GM19324 (cell line): Measurements from ENCODE around the gene P2RX7.

ENCODE experiments used
- ATAC-seq: cut with Tn5 transposase; IDR thresholded peaks from one replicate; pipeline ENCODE4 v1.9.1; 2021; ENCODE audit warnings: mild to moderate bottlenecking, moderate library complexity; ENCODE audit not compliant: unreplicated experiment, low FRiP score

Gene P2RX7

GRCh38 chr12:121132601-121133481, at the start of gene P2RX7:
P2RX7 (plus strand) TSS chr12:121132876; CDS start chr12:121132971, 95 bp downstream.
- no peak for ATAC-seq

DNA sequence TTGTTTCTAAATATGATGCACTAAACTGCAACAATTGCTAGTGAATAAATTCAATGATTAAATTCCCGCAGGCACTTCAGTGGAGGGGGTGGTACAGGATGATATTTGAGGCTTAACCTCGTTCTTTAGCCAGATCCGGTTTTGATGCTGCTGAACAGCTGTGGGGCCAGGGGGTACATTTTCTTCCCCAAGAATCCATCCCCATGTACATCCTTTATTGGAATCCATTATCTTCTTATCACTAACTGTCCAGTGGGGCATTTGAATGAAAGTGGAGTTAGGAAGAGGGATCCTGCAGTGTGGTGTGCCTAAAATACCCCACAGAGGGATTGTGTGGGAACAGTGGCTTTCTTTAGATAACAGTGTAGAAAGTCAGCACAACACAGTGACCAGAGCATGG, 48.4 kb upstream of the P2RX7 start:
- ATAC-seq = no peak

DNA sequence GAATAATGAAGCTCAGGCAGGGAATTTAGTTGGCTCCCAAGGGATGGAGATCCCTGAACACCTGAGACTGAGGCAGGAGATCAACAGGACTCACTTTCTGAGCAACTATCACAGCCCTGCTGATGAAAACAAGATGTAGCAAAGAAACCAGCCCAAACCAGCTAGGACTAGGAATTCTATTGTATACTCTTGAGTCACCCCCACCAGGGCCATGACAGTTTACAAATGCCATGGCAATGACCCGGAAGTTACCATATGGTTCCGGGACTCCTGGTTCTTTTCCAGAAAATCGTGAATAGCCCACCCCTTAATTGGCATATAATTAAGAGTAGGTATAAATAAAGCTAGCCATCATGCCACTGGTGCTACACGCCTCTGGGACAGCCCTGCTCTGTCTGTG, 47.6 kb upstream of the P2RX7 start:
- no peak for ATAC-seq

DNA sequence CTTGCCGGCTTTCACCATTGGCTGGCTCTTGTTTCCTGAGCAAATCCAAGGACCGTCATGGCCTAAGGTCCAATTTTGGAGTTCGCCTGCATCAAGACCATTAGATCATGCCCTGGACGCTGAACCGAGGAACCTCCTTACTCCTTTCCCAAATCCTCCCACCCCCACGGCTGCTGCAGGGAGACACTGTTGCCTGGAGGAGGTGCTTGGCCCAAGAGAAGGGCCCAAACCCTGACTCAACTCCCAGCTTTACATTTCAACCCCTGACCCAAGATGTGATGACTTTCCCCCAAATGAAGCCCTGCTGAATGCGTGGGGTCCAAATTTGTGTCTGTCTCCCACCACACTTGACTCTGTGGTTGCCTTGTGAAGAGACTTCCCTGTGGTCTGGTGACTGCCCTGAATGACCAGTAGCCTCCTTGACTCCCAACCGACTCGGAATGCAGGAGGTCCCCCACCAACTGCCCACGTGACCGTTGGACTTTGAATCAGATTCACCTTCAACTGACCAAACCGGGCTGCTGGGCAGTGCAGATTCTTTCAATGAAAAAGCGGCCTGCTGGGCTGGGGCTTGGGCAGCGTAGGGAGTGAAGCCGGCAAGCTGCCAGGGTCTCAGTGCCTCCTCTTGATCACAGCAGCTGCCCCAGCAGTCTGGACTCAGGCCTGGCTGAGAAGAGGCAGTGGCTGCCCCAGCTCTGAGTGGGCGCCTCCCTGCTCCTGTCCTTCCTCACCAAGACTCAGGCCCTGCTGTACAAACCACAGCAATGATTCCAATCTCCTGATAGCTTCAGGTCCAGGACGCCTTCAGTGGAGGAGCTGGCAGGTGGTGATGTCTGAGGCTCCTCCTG, 46.9 kb upstream of the P2RX7 start:
- ATAC-seq = no peak

DNA sequence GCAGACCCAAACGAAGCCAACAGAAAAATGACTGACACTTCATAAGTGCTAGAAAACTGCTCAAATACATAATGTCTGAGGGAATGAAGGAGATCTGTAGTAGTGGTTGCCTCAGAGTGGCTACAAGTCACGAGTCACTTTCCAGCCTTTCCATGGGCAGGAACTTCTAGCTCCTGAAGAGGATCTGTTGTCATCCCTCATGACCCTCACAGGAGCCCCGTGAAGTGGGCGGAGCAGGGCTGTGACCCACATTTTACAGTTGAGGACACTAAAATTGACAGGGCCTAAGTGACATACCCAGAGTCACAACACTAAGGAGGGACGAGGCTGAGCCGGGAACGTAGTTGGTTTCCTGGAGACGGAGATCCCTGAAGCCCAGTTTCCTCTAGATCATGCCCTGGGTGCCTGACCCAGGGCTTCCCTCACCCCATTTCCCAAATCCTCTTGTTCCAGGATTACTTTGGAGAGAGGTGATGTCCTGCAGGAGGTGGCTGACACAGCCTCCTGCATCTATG, 45.8 kb upstream of the P2RX7 start:
- ATAC-seq = no peak

DNA sequence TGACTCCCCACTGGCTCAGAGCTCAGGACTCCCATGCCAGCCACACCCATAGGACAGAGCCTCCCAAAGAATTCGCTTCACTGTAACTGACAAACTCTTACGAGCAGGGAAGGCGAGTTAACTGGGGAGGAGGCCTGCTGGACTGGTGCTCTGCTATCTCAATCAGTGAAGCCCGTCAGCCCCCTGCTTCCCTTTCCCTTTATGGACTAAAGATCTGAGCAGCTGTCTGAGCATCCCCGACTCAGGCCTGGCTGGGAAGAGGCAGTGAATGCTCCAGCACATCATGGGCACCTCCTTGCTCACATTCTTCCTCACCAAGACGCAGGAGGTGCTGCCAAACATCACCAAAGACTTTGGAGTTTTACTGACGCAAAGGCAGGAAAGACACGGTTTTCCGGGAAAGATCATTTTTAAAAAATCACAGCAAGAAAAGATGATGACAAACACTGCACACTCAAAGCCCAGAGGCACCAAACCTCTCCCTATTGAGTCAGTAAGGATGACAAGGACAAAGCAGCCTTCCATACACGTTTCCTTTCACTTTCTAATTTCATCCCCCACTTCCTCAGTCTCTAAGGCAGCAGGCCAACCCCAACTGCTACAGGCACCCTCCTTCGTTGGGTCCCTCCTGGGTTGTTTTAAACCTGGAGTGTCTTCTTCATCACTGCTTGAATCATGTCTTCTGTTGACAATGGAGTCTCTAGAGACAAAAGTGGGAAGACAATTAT, 45.0 kb upstream of the P2RX7 start:
- no peak for ATAC-seq

- ATAC-seq = no peak
Measured at GRCh38 chr12:121088195-121088585, 44.5 kb upstream of the P2RX7 start.

GRCh38 chr12:121089031-121089812, 43.5 kb upstream of the P2RX7 start:
- ATAC-seq = no peak

- no peak for ATAC-seq
Measured at GRCh38 chr12:121089813-121090430, 42.8 kb upstream of the P2RX7 start.

- ATAC-seq = no peak
Measured at GRCh38 chr12:121090586-121091514, 41.8 kb upstream of the P2RX7 start.

- no peak for ATAC-seq
Measured at GRCh38 chr12:121092034-121092433, 40.6 kb upstream of the P2RX7 start.

- ATAC-seq = no peak
Measured at GRCh38 chr12:121093487-121093891, 39.2 kb upstream of the P2RX7 start.

DNA sequence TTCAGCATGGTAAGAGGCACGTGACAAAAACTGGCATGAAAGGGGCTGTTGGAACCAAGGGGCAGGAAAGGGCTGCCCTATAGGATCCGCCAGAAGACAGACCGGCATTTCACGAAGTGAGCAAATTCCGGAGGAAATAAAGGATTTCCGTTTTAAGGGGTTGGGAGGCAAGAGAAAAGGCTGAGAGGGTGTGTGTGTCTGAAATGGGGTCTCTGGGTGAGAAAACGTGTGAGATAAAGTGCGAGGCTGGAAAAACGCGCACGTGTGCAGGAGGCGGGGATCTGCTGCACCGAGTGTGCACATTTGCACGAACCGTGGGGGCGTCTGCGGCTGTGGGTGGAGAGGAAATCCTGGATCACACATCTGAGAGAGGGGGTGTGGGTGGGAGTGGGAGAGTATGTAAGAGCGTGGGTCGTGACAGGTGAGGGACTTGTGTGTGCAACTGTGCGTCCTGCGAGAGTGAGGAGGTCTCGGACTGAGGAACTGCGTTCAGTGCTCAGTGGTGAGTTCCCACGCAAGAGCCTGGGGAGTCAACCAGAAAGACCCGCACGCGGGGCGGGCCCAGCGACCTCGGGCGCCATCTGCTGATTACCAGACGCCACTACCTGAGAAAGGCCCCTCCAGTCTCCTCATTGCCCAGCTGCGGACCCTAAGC, 37.0 kb upstream of the P2RX7 start:
- no peak for ATAC-seq

- no peak for ATAC-seq
Measured at GRCh38 chr12:121096199-121096798, 36.4 kb upstream of the P2RX7 start.

DNA sequence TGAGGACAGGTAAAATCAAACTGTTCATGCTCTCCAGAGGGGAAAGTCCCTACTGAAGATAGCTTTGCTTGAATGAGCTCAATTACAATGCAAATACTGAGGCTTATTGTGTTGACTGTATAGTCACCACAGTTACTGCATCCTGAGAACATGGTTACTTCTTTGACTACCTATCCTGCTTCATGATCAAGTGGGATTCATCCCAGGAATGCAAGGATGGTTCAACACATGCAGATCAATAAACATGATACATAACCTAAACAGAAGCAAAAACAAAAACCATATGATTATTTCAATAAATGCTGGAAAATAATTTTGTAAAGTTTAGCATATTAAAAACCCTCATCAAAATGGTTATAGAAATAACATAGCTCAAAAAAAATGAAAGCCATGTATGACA, 32.9 kb upstream of the P2RX7 start:
- no peak for ATAC-seq

DNA sequence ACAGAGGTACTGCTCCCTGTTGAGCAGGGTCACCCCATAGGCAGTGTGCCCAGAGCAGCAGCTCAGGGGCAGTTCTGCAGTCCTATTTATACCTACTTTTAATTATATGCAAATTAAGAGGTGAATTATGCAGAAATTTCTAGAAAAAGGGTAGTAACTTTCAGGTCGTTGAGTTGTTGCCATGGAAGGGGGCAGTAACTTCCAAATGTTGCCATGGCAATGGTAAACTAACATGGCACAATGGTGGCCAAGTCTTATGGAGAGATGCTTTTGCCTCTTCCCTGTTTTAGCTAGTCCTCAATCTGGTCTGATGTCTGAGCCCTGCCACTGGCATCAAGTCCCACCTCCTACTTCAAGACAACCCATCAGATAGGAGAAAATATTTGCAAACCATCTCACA, 30.4 kb upstream of the P2RX7 start:
- ATAC-seq = no peak

DNA sequence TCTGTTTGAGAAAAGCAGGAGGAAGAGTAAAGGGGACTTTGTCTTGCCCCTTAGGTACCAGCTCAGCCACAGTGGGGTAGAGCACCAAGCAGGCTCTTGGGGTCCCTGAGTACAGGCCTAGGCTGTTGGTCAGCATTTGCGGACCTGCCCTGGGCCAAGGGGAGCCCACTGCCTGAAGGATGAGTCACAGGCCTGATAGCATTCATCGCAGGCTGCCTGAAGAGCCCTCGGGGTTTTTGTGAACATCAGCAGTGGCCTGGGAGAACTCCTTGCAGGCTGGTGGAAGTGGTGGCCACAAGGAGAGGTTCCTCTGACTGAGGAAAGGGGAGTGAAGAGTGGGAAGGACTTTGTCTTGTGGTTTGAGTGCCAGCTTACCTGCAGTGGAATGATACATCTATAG, 25.0 kb upstream of the P2RX7 start:
- no peak for ATAC-seq

DNA sequence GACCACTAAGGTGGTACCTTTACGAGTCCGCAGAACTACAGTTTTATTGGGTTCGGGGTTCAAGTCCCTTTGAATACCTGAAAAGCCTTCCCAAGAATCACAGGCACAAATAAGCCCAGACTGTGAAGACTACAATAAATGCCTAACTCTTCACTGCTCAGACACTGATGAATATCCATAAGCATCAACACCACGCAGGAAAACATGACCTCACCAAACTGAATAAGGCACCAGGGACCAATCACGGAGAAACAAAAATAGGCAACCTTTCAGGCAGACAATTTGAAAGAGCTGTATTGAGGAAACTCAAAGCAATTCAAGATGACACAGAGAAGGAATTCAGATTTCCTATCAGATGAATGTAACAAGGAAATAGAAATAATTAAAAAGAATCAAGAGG, 24.2 kb upstream of the P2RX7 start:
- no peak for ATAC-seq
